NCI-H146 treated with DMSO at 0.1 percent for 48 hours (cell line): ENCODE measurements around the gene MYBPHL.
"Not testable (repeated sequence)": the region's sequence is repeated elsewhere in the genome, so short reads cannot be mapped to it uniquely, and the experiment has no call there.

ENCODE experiments used
- DNase-seq: peaks from one replicate; lab custom pipeline; 2025; ENCODE audit not compliant: unreplicated experiment; lab: John Stamatoyannopoulos, UW

The MYBPHL gene

GRCh38 chr1:109307274-109308021 is 637 bp upstream of the MYBPHL start:
- no peak for DNase-seq

GRCh38 chr1:109305991-109306390 is 820 bp downstream of the MYBPHL start:
- DNase-seq = not testable (repeated sequence)

- no peak for DNase-seq
Measured at GRCh38 chr1:109304226-109304920, 2.4 kb downstream of the MYBPHL start.

- DNase-seq = no peak
Measured at GRCh38 chr1:109301874-109302273, 4.9 kb downstream of the MYBPHL start.

- DNase-seq = no peak
Measured at GRCh38 chr1:109300650-109301151, 6.1 kb downstream of the MYBPHL start.

- DNase-seq = no peak
Measured at GRCh38 chr1:109299558-109300343, 7.1 kb downstream of the MYBPHL start.

GRCh38 chr1:109298666-109299557 is 7.9 kb downstream of the MYBPHL start:
- DNase-seq = no peak

GRCh38 chr1:109296782-109297181 is 10.0 kb downstream of the MYBPHL start:
- DNase-seq = no peak

- no peak for DNase-seq
Measured at GRCh38 chr1:109295712-109296415, 10.9 kb downstream of the MYBPHL start.

GRCh38 chr1:109294481-109294880 is 12.3 kb downstream of the MYBPHL start:
- no peak for DNase-seq

- no peak for DNase-seq
Measured at GRCh38 chr1:109293026-109293425, 13.8 kb downstream of the MYBPHL start.

GRCh38 chr1:109292364-109292763 is 14.4 kb downstream of the MYBPHL start:
- DNase-seq = no peak

- no peak for DNase-seq
Measured at GRCh38 chr1:109290998-109291397, 15.8 kb downstream of the MYBPHL start.

- DNase-seq = no peak
Measured at GRCh38 chr1:109290137-109290536, 16.7 kb downstream of the MYBPHL start.

- not testable (repeated sequence) for DNase-seq
Measured at GRCh38 chr1:109286762-109287161, 20.0 kb downstream of the MYBPHL start.

- DNase-seq = no peak
Measured at GRCh38 chr1:109283748-109284600, 22.8 kb downstream of the MYBPHL start.

GRCh38 chr1:109282952-109283747 is 23.7 kb downstream of the MYBPHL start, which contains the start of gene PSRC1:
Gene PSRC1 (minus strand): TSS chr1:109283145.
- peak; percentile 87 for DNase-seq

GRCh38 chr1:109282497-109282951 is 24.3 kb downstream of the MYBPHL start:
- no peak for DNase-seq
